ENCODE results near the gene TNK2. TPM values are rescaled to one million over a fixed set of nuclear protein-coding genes. Genes with fewer than 3 reads are reported as not detected.
"Not testable (repeated sequence)": the region's sequence is repeated elsewhere in the genome, so short reads cannot be mapped to it uniquely, and the experiment has no call there.

Gene TNK2
- total RNA-seq, 1 donor from 2014 or later: 46.2 TPM

- H3K9me3 Mint-ChIP-seq (ENCODE audit: unreplicated experiment): peaks cover 1% of the 10 kb centered on the region
- peaks cover 3% of the 10 kb centered on the region for H3K4me1 Mint-ChIP-seq (ENCODE audit: low read depth, unreplicated experiment)
- H3K36me3 Mint-ChIP-seq (ENCODE audit: unreplicated experiment): no peaks in the 10 kb centered on the region
- peaks cover 3% of the 10 kb centered on the region for H3K27me3 Mint-ChIP-seq (ENCODE audit: unreplicated experiment)
- H3K4me3 Mint-ChIP-seq (ENCODE audit: unreplicated experiment): no peak overlapping the region
- no peak for TF ChIP-seq CTCF (IDR thresholded peaks at IDR 0.05; ENCODE audit: partially characterized antibody, unreplicated experiment)
- DNase-seq: no peak
- no peak overlapping the region for H3K27ac Mint-ChIP-seq (ENCODE audit: unreplicated experiment)
Observed at GRCh38 chr3:195867631-195868335, 40.6 kb downstream of the TNK2 start.

- DNase-seq: no peak
- TF ChIP-seq CTCF (IDR thresholded peaks at IDR 0.05; ENCODE audit: partially characterized antibody, unreplicated experiment): no peak
- no peak overlapping the region for H3K27ac Mint-ChIP-seq (ENCODE audit: unreplicated experiment)
- peaks cover 1% of the 10 kb centered on the region for H3K9me3 Mint-ChIP-seq (ENCODE audit: unreplicated experiment)
- peaks cover 3% of the 10 kb centered on the region for H3K4me1 Mint-ChIP-seq (ENCODE audit: low read depth, unreplicated experiment)
- no peaks in the 10 kb centered on the region for H3K36me3 Mint-ChIP-seq (ENCODE audit: unreplicated experiment)
- H3K4me3 Mint-ChIP-seq (ENCODE audit: unreplicated experiment): no peak overlapping the region
- H3K27me3 Mint-ChIP-seq (ENCODE audit: unreplicated experiment): peaks cover 3% of the 10 kb centered on the region
Observed at GRCh38 chr3:195866686-195867511, 41.5 kb downstream of the TNK2 start.

- Mint-ChIP-seq H3K36me3 (ENCODE audit: unreplicated experiment) (no peaks in the 10 kb centered on the region), H3K4me3 (ENCODE audit: unreplicated experiment) (no peak overlapping the region), H3K9me3 (ENCODE audit: unreplicated experiment) (peaks cover 1% of the 10 kb centered on the region), H3K27me3 (ENCODE audit: unreplicated experiment) (peaks cover 5% of the 10 kb centered on the region), H3K4me1 (ENCODE audit: low read depth, unreplicated experiment) (peaks cover 3% of the 10 kb centered on the region), H3K27ac (ENCODE audit: unreplicated experiment) (no peak overlapping the region)
- TF ChIP-seq CTCF (IDR thresholded peaks at IDR 0.05; ENCODE audit: partially characterized antibody, unreplicated experiment): no peak
- DNase-seq: no peak
Observed at GRCh38 chr3:195865752-195866151, 42.6 kb downstream of the TNK2 start.

- no peaks in the 10 kb centered on the region for H3K36me3 Mint-ChIP-seq (ENCODE audit: unreplicated experiment)
- H3K4me1 Mint-ChIP-seq (ENCODE audit: low read depth, unreplicated experiment): peaks cover 3% of the 10 kb centered on the region
Observed at GRCh38 chr3:195863121-195864061, 45.0 kb downstream of the TNK2 start.

GRCh38 chr3:195862318-195862717, 46.0 kb downstream of the TNK2 start:
- not testable (repeated sequence) for H3K4me3 Mint-ChIP-seq (ENCODE audit: unreplicated experiment); H3K9me3 Mint-ChIP-seq (ENCODE audit: unreplicated experiment); H3K27ac Mint-ChIP-seq (ENCODE audit: unreplicated experiment); H3K4me1 Mint-ChIP-seq (ENCODE audit: low read depth, unreplicated experiment); DNase-seq; H3K36me3 Mint-ChIP-seq (ENCODE audit: unreplicated experiment); H3K27me3 Mint-ChIP-seq (ENCODE audit: unreplicated experiment)

More at GRCh38 chr3:195863121-195864061, 45.0 kb downstream of the TNK2 start:
- H3K27me3 Mint-ChIP-seq (ENCODE audit: unreplicated experiment): peaks cover 5% of the 10 kb centered on the region
- no peaks in the 10 kb centered on the region for H3K9me3 Mint-ChIP-seq (ENCODE audit: unreplicated experiment)
- peak; percentile 82 for TF ChIP-seq CTCF (IDR thresholded peaks at IDR 0.05; ENCODE audit: partially characterized antibody, unreplicated experiment)
- peak; percentile 95 for DNase-seq
- peak overlapping the region; percentile 72 for H3K27ac Mint-ChIP-seq (ENCODE audit: unreplicated experiment)
- no peak overlapping the region for H3K4me3 Mint-ChIP-seq (ENCODE audit: unreplicated experiment)
